ENCODE data around the gene GFAP. TPM values are rescaled to one million over a fixed set of nuclear protein-coding genes. Genes with fewer than 3 reads are reported as not detected.

GFAP gene
- total RNA-seq, 2 experiments from 2014 or later, result not detected

- Mint-ChIP-seq H3K27ac (no peak overlapping the region), H3K4me1 (ENCODE audit: low read depth) (no peaks in the 10 kb centered on the region), H3K4me3 (no peak overlapping the region), H3K27me3 (ENCODE audit: low read depth) (peaks cover 18% of the 10 kb centered on the region), H3K36me3 (ENCODE audit: low read depth) (no peaks in the 10 kb centered on the region), H3K9me3 (no peaks in the 10 kb centered on the region)
- intact Hi-C loops (cut with micrococcal nuclease), result no loop called here
- no peak for DNase-seq
- CTCF ChIA-PET, result interaction anchor here (0.6 to 5.3 kb wide), 6 partner anchors 11 to 215 kb away, joined by 3 to 60 read pairs (median 4); no protein-coding TSS in a partner anchor
Observed at GRCh38 chr17:44918006-44918405, 2.7 kb upstream of the GFAP start.

DNA sequence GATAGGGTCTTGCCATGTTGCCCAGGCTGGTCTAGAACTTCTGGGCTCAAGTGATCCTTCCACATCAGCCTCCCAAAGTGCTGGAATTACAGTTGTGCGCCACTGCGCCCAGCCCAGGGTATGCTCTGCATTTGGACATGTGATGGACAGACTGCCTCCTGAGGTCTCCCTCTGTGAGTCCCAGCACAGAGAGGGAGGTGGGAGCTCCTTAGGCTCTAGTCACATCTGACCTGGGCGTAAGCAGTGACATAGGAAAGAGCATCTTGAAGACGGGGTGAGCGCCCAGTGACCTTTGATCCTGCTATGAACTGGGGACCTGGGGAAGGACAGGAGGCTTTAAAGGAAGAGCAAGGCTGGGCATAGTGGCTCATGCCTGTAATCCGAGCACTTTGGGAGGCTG lies 2.2 kb upstream of the GFAP start:
- H3K9me3 Mint-ChIP-seq, result no peaks in the 10 kb centered on the region
- intact Hi-C loops (cut with micrococcal nuclease), result no loop called here
- CTCF ChIA-PET, result interaction anchor here (0.6 to 5.3 kb wide), 6 partner anchors 70 to 214 kb away, joined by 3 to 60 read pairs (median 4); no protein-coding TSS in a partner anchor
- no peak overlapping the region for H3K27ac Mint-ChIP-seq
- H3K36me3 Mint-ChIP-seq (ENCODE audit: low read depth), result no peaks in the 10 kb centered on the region
- H3K4me3 Mint-ChIP-seq, result no peak overlapping the region
- no peak for DNase-seq
- H3K4me1 Mint-ChIP-seq (ENCODE audit: low read depth), result no peaks in the 10 kb centered on the region
- H3K27me3 Mint-ChIP-seq (ENCODE audit: low read depth), result peaks cover 20% of the 10 kb centered on the region

GRCh38 chr17:44916781-44917241 lies 1.5 kb upstream of the GFAP start:
- no peak overlapping the region for H3K4me3 Mint-ChIP-seq
- H3K4me1 Mint-ChIP-seq (ENCODE audit: low read depth), result no peaks in the 10 kb centered on the region
- no peaks in the 10 kb centered on the region for H3K36me3 Mint-ChIP-seq (ENCODE audit: low read depth)
- intact Hi-C loops (cut with micrococcal nuclease), result no loop called here
- DNase-seq, result no peak
- CTCF ChIA-PET, result interaction anchor here (0.6 to 1.1 kb wide), 2 partner anchors 104 to 215 kb away, joined by 3 read pairs; no protein-coding TSS in a partner anchor
- H3K9me3 Mint-ChIP-seq, result no peaks in the 10 kb centered on the region
- H3K27me3 Mint-ChIP-seq (ENCODE audit: low read depth), result peaks cover 24% of the 10 kb centered on the region
- H3K27ac Mint-ChIP-seq, result no peak overlapping the region

GRCh38 chr17:44915862-44916780 lies 821 bp upstream of the GFAP start:
- Mint-ChIP-seq H3K27me3 (ENCODE audit: low read depth) (peaks cover 25% of the 10 kb centered on the region), H3K4me3 (no peak overlapping the region), H3K36me3 (ENCODE audit: low read depth) (no peaks in the 10 kb centered on the region), H3K4me1 (ENCODE audit: low read depth) (no peaks in the 10 kb centered on the region), H3K27ac (no peak overlapping the region), H3K9me3 (no peaks in the 10 kb centered on the region)
- CTCF ChIA-PET, result interaction anchor here (0.8 to 1.1 kb wide), 3 partner anchors 98 to 215 kb away, joined by 3 to 4 read pairs (median 3); no protein-coding TSS in a partner anchor
- no peak for DNase-seq
- intact Hi-C loops (cut with micrococcal nuclease), result no loop called here

GRCh38 chr17:44914698-44915271 lies 515 bp downstream of the GFAP start:
- Mint-ChIP-seq H3K36me3 (ENCODE audit: low read depth) (no peaks in the 10 kb centered on the region), H3K27me3 (ENCODE audit: low read depth) (peaks cover 25% of the 10 kb centered on the region), H3K27ac (no peak overlapping the region), H3K4me3 (no peak overlapping the region), H3K9me3 (no peaks in the 10 kb centered on the region), H3K4me1 (ENCODE audit: low read depth) (peaks cover 3% of the 10 kb centered on the region)
- intact Hi-C loops (cut with micrococcal nuclease), result no loop called here
- CTCF ChIA-PET, result interaction anchor here (0.6 to 1.3 kb wide), 3 partner anchors 99 to 108 kb away, joined by 3 read pairs; no protein-coding TSS in a partner anchor
- no peak for DNase-seq

DNA sequence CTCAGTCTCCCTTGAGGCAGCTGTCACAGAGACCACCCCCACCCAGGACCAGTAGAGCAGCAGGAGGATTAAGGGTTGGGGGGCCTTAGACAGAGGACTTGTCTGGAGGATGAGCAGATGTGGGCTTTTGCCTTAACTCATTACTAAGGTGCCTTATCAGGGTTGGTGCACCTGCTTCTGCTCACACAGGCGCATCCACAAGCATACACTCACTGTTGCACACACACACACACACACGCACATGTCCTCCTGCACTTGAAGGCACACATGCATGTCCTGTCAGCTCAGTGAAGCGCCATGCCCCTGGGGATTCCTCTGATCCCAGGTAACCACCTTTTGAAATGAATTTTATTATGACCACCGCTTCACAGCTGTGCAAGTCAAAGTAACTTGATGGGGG lies 1.2 kb downstream of the GFAP start:
- Mint-ChIP-seq H3K9me3 (no peaks in the 10 kb centered on the region), H3K27me3 (ENCODE audit: low read depth) (peaks cover 25% of the 10 kb centered on the region), H3K4me3 (no peak overlapping the region), H3K27ac (no peak overlapping the region), H3K36me3 (ENCODE audit: low read depth) (no peaks in the 10 kb centered on the region), H3K4me1 (ENCODE audit: low read depth) (peaks cover 3% of the 10 kb centered on the region)
- intact Hi-C loops (cut with micrococcal nuclease), result no loop called here
- no peak for DNase-seq
- CTCF ChIA-PET, result interaction anchor here (1.3 kb wide), 1 partner anchor 106 kb away, joined by 3 read pairs; no protein-coding TSS in a partner anchor

- no peak overlapping the region for H3K4me3 Mint-ChIP-seq
- no peak overlapping the region for H3K27ac Mint-ChIP-seq
- peaks cover 25% of the 10 kb centered on the region for H3K27me3 Mint-ChIP-seq (ENCODE audit: low read depth)
- no peaks in the 10 kb centered on the region for H3K9me3 Mint-ChIP-seq
- peaks cover 3% of the 10 kb centered on the region for H3K4me1 Mint-ChIP-seq (ENCODE audit: low read depth)
- H3K36me3 Mint-ChIP-seq (ENCODE audit: low read depth), result no peaks in the 10 kb centered on the region
- intact Hi-C loops (cut with micrococcal nuclease), result no loop called here
- DNase-seq, result no peak
- CTCF ChIA-PET, result interaction anchor here (1.0 to 5.2 kb wide), 2 partner anchors 107 to 283 kb away, joined by 4 to 32 read pairs; no protein-coding TSS in a partner anchor
Observed at GRCh38 chr17:44913676-44914075, 1.6 kb downstream of the GFAP start.

DNA sequence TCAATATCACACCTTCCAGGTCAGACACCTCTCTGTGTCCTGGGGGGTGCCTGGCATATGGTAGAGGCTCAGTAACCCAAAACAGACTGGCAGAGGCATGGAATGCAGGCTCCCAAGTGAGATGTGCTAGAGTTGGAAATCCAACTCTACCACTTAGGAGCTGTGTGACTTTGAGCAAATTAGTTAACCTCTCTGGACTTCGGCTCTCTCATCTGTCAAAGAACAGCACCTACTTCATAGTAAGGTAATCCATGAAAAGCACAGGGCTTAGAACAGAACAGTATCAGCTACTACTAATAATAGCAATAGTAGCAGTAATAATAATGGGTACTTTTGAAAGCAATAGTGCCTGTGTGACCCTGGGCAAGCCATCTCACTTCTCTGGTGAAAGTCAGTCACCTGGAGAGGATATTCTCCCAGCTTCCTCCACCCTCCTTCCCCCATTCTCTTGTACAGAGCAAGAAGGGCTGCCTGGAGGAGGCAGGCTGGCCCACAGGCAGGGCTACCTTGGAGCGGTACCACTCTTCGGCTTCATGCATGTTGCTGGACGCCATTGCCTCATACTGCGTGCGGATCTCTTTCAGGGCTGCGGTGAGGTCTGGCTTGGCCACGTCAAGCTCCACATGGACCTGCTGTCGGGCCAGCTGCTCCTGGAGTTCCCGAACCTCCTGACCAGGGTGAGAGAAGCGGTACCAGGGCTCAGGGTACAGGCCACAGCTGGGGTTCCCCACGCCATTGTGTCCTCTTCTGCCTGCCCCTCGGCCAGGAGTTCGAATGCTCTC lies 2.3 kb downstream of the GFAP start:
- no peak overlapping the region for H3K4me3 Mint-ChIP-seq

DNA sequence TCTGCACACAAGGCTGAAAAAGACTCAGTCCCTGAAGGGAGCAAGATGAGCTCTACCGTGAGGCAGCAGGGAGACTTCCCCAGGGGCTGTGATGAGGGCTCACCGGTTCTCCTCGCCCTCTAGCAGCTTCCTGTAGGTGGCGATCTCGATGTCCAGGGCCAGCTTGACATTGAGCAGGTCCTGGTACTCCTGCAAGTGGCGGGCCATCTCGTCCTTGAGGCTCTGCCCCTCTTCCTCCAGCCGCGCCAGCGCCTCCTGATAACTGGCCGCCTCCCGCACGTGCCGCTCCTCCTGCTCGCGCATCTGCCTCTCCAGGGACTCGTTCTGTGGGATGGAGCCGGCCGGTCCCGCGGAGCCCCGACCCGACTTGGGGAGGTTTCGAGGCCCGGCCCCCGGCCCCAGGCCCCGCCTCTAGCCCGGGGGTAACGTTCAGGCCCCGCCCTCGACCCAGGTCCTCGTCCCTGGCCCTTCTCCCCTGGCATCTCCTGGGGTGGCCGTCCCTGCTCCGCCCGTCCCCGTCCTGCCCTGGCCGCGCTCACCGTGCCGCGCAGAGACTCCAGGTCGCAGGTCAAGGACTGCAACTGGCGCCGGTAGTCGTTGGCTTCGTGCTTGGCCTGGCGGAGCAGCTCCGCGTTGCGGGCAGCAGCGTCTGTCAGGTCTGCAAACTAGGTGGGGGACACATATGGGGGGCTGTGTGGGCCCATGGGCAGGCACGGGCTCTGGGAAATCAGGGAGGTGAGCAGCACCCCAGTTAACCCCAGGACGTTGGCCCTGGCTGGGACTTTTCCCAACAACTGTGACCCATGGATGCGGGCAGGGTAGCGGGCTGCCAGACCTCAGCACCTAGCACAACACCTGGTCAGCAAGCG lies 3.9 kb downstream of the GFAP start:
- H3K4me3 Mint-ChIP-seq, result no peak overlapping the region
- CTCF ChIA-PET, result interaction anchor here (0.6 to 5.2 kb wide), 8 partner anchors 10 to 186 kb away, joined by 3 to 32 read pairs (median 4); no protein-coding TSS in a partner anchor
- peaks cover 25% of the 10 kb centered on the region for H3K27me3 Mint-ChIP-seq (ENCODE audit: low read depth)
- no peaks in the 10 kb centered on the region for H3K36me3 Mint-ChIP-seq (ENCODE audit: low read depth)
- intact Hi-C loops (cut with micrococcal nuclease), result no loop called here
- peaks cover 3% of the 10 kb centered on the region for H3K4me1 Mint-ChIP-seq (ENCODE audit: low read depth)
- DNase-seq, result peak; percentile 69
- H3K9me3 Mint-ChIP-seq, result no peaks in the 10 kb centered on the region
- no peak overlapping the region for H3K27ac Mint-ChIP-seq

More for the DNA sequence above, 2.3 kb downstream of the GFAP start:
- Mint-ChIP-seq H3K27ac (no peak overlapping the region), H3K27me3 (ENCODE audit: low read depth) (peaks cover 25% of the 10 kb centered on the region), H3K9me3 (no peaks in the 10 kb centered on the region), H3K36me3 (ENCODE audit: low read depth) (no peaks in the 10 kb centered on the region), H3K4me1 (ENCODE audit: low read depth) (peaks cover 3% of the 10 kb centered on the region)
- CTCF ChIA-PET, result interaction anchor here (0.6 to 5.2 kb wide), 4 partner anchors 56 to 284 kb away, joined by 3 to 32 read pairs (median 4); no protein-coding TSS in a partner anchor
- DNase-seq, result no peak
- intact Hi-C loops (cut with micrococcal nuclease), result no loop called here

- no peak overlapping the region for H3K4me3 Mint-ChIP-seq
- peaks cover 25% of the 10 kb centered on the region for H3K27me3 Mint-ChIP-seq (ENCODE audit: low read depth)
- H3K27ac Mint-ChIP-seq, result no peak overlapping the region
- H3K9me3 Mint-ChIP-seq, result no peaks in the 10 kb centered on the region
- no peaks in the 10 kb centered on the region for H3K36me3 Mint-ChIP-seq (ENCODE audit: low read depth)
- DNase-seq, result no peak
- CTCF ChIA-PET, result interaction anchor here (0.6 to 5.2 kb wide), 6 partner anchors 9 to 163 kb away, joined by 3 to 32 read pairs (median 4); partner anchors contain the start of gene KIF18B
- H3K4me1 Mint-ChIP-seq (ENCODE audit: low read depth), result peaks cover 3% of the 10 kb centered on the region
- intact Hi-C loops (cut with micrococcal nuclease), result no loop called here
Observed at GRCh38 chr17:44910231-44911106, 4.8 kb downstream of the GFAP start.
